K562 (cell line): ENCODE results near the gene TRNAU1AP. TPM values are rescaled to one million over a fixed set of nuclear protein-coding genes. Genes with fewer than 3 reads are reported as not detected.

ENCODE experiments used
- CHD1 ChIP-seq: fragments of 200-600 bp; sonication (generic); IDR thresholded peaks from one replicate; pipeline ENCODE4 v1.6.1; 2012; ENCODE audit warnings: mild to moderate bottlenecking, moderate library complexity, low read length, inconsistent platforms
- ELK1 ChIP-seq: sonication (generic); formaldehyde crosslinking; IDR thresholded peaks from 2 replicates; pipeline ENCODE4 v1.8.1; 2022; ENCODE audit warnings: missing genetic modification reagents
- FOSL1 ChIP-seq: fragments of 200-800 bp; sonication (Bioruptor generic); conservative IDR thresholded peaks from 2 replicates; pipeline ENCODE4 v1.6.1; 2016; ENCODE audit warnings: missing genetic modification characterization, missing compliant biosample characterization
- GABPA ChIP-seq: fragments of 200-800 bp; sonication (Bioruptor generic); conservative IDR thresholded peaks from 2 replicates; pipeline ENCODE4 v1.6.1; 2016; ENCODE audit warnings: low read depth, missing genetic modification characterization, missing compliant biosample characterization
- ILF3 ChIP-seq: fragments of 450-650 bp; IDR thresholded peaks from 2 replicates; pipeline ENCODE4 v1.6.1; 2018; ENCODE audit warnings: antibody characterized with exemption, mild to moderate bottlenecking, moderate library complexity, borderline replicate concordance
- NCOA6 ChIP-seq: fragments of 450-650 bp; IDR thresholded peaks from 2 replicates; pipeline ENCODE4 v1.6.1; 2017; ENCODE audit warnings: mild to moderate bottlenecking
- PTBP1 ChIP-seq: fragments of 200-400 bp; formaldehyde crosslinking; IDR thresholded peaks from 2 replicates; pipeline ENCODE4 v1.6.1; 2017; ENCODE audit warnings: low read depth, low read length
- PTTG1 ChIP-seq: fragments of 450-650 bp; IDR thresholded peaks from 2 replicates; pipeline ENCODE4 v1.6.1; 2016; ENCODE audit warnings: low read depth, mild to moderate bottlenecking, missing genetic modification characterization, missing compliant biosample characterization
- SREBF1 ChIP-seq: fragments of 150-350 bp; IDR thresholded peaks from 2 replicates; pipeline ENCODE4 v1.6.1; 2014; ENCODE audit warnings: antibody characterized with exemption, low read depth, low read length, borderline replicate concordance
- SRSF1 ChIP-seq: fragments of 200-400 bp; formaldehyde crosslinking; IDR thresholded peaks from 2 replicates; pipeline ENCODE4 v1.6.1; 2017; ENCODE audit warnings: mild to moderate bottlenecking, low read depth, low read length, moderate library complexity
- TEAD1 ChIP-seq, 2 experiments: fragments of 450-650 bp in 1 of 2; sonication (generic) in 1 of 2; formaldehyde crosslinking; IDR thresholded peaks; 2 replicates each; pipeline versions ENCODE4 v1.4.0 to v1.8.0; 2020 to 2022; ENCODE audit warnings: mild to moderate bottlenecking in 2 of 2, missing genetic modification reagents in 1 of 2
- ZNF134 ChIP-seq: fragments of 250-450 bp; sonication (Bioruptor Pico); conservative IDR thresholded peaks from 2 replicates; pipeline ENCODE4 v1.4.0; 2020
- ZNF217 ChIP-seq: sonication (generic); formaldehyde crosslinking; IDR thresholded peaks from 2 replicates; pipeline ENCODE4 v1.8.0; 2022; ENCODE audit warnings: mild to moderate bottlenecking, missing genetic modification reagents
- ZNF23 ChIP-seq: fragments of 250-450 bp; sonication (Bioruptor Pico); IDR thresholded peaks from 2 replicates; pipeline ENCODE4 v1.4.0; 2020; ENCODE audit warnings: mild to moderate bottlenecking
- ZNF311 ChIP-seq: fragments of 250-450 bp; sonication (Bioruptor Pico); IDR thresholded peaks from 2 replicates; pipeline ENCODE4 v1.4.0; 2020; ENCODE audit warnings: mild to moderate bottlenecking, moderate library complexity
- ZNF609 ChIP-seq: sonication (generic); formaldehyde crosslinking; IDR thresholded peaks from 2 replicates; pipeline ENCODE4 v1.8.1; 2023; ENCODE audit warnings: missing genetic modification reagents, mild to moderate bottlenecking, borderline replicate concordance
- ZNF830 ChIP-seq: fragments of 250-450 bp; sonication (Bioruptor Pico); IDR thresholded peaks from 2 replicates; pipeline ENCODE4 v1.5.0; 2021; ENCODE audit warnings: mild to moderate bottlenecking
- polyA plus RNA-seq, 8 experiments: library from polyadenylated mRNA; depleted of rRNA in 4 of 8; stranded (reverse) in 5 of 8; unstranded in 3 of 8; fragments of >200 nt; fragmentation: Nextera tagmentation in 2 of 8; fragmentation: Illumina TruSeq in 1 of 8; extraction: Ambion mirVana in 2 of 8; extraction: Trizol in 1 of 8; gene quantifications; 2 replicates each; pipeline versions ENCODE4 v1.2.1 to v1.2.3, GENCODE V29; 2011 to 2014; ENCODE audit warnings: inconsistent platforms in 1 of 8, missing spikeins in 1 of 8
- total RNA-seq, 7 experiments: library from RNA; depleted of rRNA in 6 of 7; stranded (reverse); fragments of >200 nt in 6 of 7; fragmentation: Illumina TruSeq in 2 of 7; extraction: Trizol in 2 of 7; gene quantifications; 2 replicates each; pipeline versions ENCODE4 v1.2.1 to v1.2.3, GENCODE V29; 2011 to 2021; ENCODE audit warnings: low replicate concordance in 1 of 7
- TF ChIP-seq, protein P1 (sequence below): fragments of 450-650 bp; formaldehyde crosslinking; IDR thresholded peaks from 2 replicates; pipeline ENCODE4 v1.4.0; 2020; ENCODE audit warnings: mild to moderate bottlenecking, moderate library complexity
- TF ChIP-seq, protein P2 (sequence below): fragments of 250-450 bp; sonication (Bioruptor Pico); IDR thresholded peaks from 2 replicates; pipeline ENCODE4 v1.8.0; 2022; ENCODE audit warnings: inconsistent platforms, mild to moderate bottlenecking, moderate library complexity, borderline replicate concordance

Gene TRNAU1AP
- total and polyA plus RNA-seq, 9 of the 15 experiments (the other 6 are each of a cell fraction or from before 2014, with no cell fraction given) = 34.9 to 110 (median 46.3) TPM

DNA sequence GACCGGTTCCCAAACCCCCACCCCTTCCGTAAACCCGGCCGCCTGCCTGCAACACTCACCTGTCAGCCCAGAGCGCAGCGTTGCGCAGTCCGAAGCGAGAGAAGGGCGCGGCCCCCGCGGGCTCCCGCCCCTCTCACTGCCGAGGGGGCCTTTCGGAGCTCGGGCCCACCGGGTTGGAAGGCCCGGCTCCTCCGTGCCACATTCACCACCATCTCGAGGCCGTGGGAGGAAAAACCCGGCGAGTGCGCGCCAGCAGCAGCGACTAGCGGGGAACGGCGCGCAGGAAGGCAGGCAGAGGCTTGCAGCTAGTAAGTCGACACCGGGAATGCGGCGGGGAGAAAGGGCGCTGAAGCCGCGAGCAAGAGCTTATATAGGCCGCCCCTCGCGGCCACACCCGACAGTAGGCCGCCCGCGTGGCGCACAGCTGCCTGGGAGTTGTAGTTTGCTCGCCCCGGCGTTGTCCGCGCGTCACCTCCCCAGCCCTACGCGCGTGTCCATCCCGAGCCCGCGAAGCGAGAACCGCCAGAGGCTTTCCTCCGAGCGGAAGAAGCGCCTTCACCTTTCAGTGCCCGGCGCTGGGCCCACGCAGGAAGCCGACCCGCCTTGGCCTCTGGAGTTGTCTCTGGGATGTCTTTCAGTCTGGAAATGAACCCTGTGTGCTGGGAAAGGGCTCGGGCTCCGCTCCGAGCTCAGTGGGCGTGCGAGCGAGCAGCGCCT lies 28.8 kb downstream of the TRNAU1AP start (continued):
- TF ChIP-seq, protein P1, sequence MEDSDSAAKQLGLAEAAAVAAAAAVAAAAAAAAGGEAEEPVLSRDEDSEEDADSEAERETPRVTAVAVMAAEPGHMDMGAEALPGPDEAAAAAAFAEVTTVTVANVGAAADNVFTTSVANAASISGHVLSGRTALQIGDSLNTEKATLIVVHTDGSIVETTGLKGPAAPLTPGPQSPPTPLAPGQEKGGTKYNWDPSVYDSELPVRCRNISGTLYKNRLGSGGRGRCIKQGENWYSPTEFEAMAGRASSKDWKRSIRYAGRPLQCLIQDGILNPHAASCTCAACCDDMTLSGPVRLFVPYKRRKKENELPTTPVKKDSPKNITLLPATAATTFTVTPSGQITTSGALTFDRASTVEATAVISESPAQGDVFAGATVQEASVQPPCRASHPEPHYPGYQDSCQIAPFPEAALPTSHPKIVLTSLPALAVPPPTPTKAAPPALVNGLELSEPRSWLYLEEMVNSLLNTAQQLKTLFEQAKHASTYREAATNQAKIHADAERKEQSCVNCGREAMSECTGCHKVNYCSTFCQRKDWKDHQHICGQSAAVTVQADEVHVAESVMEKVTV = 0 out of 2 replicates have a peak, but pooled peaks have one; percentile 26
- TF ChIP-seq ZNF134 (CRISPR knock-in tag) (0 out of 2 replicates have a peak, but pooled peaks have one; percentile 7), CHD1 (no peak), PTTG1 (tag) (no peak), SREBF1 (peak; percentile 63; the same call in 1 of the 2 replicates), SRSF1 (peak; percentile 83), FOSL1 (tag) (peak; percentile 42), NCOA6 (no peak), ILF3 (peak; percentile 74; the same call in 1 of the 2 replicates), ZNF311 (CRISPR knock-in tag) (no peak), ZNF23 (CRISPR knock-in tag) (no peak), ZNF830 (CRISPR knock-in tag) (peak; percentile 81; the same call in 1 of the 2 replicates), TEAD1 (CRISPR knock-in tag; IDR thresholded peaks at IDR 0.05) (peak; percentile 88 to 97), ZNF609 (CRISPR knock-in tag) (peak; percentile 91; the same call in 1 of the 2 replicates), PTBP1 (peak; percentile 94; the same call in 1 of the 2 replicates), ELK1 (CRISPR knock-in tag) (no peak), GABPA (tag) (peak; percentile 59; the same call in 1 of the 2 replicates), ZNF217 (CRISPR knock-in tag) (no peak)
- TF ChIP-seq, protein P2, sequence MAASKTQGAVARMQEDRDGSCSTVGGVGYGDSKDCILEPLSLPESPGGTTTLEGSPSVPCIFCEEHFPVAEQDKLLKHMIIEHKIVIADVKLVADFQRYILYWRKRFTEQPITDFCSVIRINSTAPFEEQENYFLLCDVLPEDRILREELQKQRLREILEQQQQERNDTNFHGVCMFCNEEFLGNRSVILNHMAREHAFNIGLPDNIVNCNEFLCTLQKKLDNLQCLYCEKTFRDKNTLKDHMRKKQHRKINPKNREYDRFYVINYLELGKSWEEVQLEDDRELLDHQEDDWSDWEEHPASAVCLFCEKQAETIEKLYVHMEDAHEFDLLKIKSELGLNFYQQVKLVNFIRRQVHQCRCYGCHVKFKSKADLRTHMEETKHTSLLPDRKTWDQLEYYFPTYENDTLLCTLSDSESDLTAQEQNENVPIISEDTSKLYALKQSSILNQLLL (CRISPR knock-in tag) = no peak
